GM19395 (cell line): ENCODE data around the gene TECPR2.

Source experiments
- ATAC-seq: cut with Tn5 transposase; IDR thresholded peaks from one replicate; pipeline ENCODE4 v1.9.1; 2021; ENCODE audit warnings: mild to moderate bottlenecking, moderate library complexity; ENCODE audit not compliant: unreplicated experiment

Gene TECPR2

DNA sequence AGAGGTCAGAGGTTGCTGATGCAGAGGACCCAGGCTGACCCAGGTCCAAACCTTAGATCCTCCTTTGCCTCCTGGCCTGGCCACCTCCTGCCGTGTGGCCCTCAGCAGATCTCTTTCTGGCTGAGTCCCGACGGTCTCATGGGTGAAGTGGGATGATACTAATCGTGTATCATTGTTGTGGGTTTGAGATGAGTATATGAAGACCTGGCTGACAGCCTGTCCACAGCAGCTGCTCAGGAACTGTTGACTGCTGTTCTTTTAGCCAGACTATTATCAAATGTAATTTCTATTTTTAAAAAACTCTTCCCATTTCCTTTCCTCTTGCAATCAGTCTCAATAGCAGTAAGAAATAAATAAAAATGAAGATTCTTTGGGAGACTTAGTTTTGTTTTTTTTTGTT, 101.3 kb downstream of the TECPR2 start:
- no peak for ATAC-seq

DNA sequence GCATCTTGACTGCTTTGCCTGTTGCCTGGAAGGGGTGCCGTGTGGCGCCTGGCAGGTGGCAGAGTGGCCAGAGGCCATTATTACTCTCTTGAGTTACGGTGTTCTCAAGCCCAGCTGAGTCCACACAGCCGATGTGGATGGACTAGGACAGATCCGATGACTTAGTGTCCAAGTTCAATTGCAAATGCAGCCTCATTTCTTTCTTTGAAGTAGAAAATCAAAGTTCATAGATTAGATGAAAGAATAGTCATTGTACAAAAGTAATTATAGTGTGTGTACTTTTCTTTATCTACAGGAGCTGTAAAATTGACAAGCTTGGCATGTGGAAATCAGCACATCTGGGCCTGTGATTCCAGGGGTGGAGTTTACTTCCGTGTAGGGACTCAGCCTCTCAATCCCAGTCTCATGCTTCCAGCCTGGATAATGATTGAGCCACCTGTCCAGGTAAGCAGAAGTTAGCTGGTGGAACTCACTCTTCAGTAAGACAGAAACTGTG, 102.2 kb downstream of the TECPR2 start:
- ATAC-seq: no peak

DNA sequence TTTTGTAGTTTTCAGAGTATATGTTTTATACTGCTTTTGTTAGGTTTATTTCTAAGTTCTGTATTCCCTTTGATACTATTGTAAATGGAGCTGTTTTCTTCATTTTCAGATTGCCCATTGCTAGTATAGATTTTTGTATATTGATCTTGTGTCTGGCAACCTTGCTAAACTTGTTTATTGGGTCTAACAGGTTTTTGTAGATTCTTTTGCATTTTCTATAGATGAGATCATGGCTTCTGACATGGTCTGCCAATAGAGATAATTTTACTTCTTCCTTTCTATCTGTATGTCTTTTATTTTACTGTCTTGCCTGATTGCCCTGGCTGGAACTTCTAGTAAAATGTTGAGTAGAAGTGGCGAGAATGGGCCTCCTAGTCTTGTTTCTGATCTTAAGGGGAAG, 106.5 kb downstream of the TECPR2 start:
- ATAC-seq: no peak

DNA sequence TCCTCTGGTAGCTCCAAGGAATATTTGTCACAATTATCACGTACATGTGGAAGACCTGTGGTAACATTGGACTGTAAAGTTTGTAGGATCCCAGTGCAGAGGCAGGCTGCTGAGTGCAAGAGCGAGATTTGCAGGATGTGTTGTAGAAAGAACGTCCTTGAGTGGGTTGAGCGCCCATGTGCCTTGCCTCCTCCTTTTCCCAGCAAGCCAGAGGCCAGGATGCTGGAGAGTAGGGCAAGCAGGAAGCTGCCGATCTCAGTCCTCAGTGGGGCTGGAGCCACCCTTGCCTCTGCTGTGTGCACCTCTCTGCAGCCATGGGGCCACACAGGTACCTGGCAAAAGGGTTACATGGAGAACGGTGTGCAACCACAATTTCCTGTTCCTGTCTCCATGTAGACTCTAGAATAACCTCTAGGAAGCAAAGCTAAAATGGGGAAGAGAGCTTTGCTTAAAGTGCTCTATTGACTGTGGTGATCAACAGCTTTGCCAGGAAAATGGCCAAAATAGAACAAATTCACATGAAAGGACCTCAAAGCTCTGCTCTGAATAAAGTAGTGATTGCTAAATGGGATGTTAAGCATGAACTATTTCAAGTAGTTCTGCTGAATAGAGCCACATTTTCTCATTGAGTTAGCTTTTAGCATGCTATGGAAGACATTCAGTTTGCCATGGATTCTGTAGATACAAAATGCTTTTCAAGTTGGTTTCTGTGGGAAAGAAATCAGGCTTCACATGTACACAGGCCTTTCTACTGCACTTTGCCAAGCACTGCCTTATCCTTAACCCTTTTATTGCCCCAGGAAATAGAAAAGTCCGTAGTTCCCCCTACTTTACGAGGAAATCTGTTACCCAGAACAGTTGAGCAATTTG, 109.4 kb downstream of the TECPR2 start:
- ATAC-seq: no peak

DNA sequence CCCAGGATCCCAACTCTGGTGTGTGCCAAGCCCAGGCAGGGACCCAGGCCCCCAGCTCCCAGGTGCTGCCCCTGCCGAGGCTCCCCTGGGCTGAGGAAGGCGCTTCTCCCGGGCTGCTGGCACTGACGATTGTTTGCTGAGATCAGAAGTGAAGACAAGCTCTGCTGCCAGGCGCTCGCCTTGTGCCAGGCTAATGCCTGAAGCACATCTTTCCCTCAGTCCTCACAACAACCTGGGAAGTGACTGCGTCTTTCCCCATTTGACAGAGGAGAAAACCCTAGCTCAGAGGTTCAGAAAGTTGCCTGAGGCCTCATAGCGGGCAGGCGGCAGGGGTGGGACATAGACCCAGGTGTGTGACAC, 110.0 kb downstream of the TECPR2 start:
- ATAC-seq: no peak

DNA sequence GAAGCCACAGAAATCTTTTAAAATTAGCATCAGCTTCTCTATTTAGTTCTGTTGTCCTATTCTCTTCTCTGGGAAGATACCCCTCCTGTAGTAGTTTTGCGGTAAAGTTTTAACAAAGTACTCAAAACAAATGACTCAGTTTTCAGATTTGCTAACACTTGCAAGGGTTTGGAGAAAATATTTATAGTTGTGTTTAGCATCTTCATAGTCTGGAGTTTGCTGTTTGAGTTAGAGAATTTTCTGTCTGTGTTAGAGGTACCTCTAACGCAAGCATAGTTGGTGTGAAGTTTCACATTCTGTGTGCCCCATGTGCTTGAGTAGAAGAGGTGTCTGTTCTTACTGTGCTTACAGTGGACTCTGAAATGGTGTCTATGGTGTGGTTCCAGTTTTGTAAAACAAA, 110.8 kb downstream of the TECPR2 start:
- no peak for ATAC-seq

DNA sequence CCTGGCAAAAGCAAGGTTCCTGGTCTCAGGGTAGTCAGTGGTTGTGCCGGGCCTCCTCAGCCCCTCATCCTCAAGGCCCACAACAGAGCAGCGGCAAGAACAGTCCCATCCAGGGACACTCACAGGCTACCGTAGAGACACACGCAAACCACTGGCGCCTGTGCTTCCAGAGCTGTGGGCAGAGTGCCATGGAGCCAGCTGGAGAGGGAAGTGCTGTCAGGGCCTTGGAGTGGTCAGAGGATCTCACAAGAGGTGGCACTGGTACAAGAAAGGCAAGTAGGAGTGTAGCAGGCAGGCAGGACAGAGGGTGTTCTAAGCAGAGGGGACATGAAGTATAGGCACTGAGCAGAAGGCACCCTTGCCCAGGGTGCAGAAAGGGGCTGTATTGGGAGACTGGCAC, 112.2 kb downstream of the TECPR2 start:
- no peak for ATAC-seq

DNA sequence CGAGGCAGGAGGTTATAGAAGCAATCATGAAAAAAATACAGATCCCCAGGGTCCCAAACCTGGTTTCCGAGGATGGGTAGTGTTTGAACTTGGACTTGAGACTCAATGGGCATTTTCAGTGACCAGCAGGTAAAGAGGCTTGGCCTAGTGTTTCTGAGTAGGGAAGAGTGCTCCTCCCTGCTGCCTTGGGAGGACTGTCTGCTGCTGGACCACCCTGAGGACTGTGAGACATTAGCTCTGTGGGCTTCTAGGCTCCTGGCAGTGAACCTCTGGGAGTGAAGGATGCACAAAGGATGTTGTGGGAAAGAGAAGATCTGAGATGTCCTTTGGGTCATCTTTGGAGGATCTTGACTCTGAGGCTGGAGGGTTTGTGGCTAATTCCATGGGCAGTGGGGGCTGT, 116.4 kb downstream of the TECPR2 start:
- no peak for ATAC-seq

DNA sequence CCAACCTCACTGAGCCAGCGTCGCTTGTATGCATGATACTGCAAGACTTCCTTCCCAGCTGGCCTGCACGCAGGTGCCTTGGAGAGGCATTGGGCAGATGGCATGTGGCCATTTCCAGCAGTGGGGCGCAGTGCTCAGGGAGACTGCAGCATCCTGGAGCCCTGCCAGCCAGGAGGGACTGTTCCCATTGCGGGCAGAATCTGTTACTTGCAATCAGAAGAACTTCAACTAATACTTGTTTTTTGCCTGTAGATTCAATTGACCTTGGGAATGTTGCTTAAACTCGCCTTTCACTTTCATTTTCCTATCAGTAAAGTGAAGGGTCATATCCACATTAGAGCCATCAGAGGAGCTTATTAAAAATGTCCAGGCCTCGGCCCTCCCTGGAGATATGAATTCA, 117.0 kb downstream of the TECPR2 start:
- no peak for ATAC-seq

DNA sequence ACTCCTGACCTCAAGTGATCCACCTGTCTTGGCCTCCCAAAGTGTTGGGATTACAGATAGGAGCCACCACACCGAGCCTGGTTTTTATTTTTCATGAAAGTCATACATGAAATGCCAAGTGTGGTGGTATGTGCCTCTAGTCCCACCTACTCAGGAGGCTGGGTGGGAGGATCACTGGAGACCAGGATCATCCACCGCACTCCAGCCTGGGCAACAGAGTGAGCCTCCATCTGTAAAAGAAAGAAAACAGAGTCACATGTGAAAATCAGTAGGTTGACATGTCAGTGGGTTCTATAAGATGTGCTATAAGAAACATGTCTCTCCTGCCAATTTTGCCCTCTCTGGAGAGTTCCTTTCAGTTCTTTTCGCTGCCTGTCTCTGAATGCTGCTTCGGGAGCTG, 118.6 kb downstream of the TECPR2 start:
- no peak for ATAC-seq

DNA sequence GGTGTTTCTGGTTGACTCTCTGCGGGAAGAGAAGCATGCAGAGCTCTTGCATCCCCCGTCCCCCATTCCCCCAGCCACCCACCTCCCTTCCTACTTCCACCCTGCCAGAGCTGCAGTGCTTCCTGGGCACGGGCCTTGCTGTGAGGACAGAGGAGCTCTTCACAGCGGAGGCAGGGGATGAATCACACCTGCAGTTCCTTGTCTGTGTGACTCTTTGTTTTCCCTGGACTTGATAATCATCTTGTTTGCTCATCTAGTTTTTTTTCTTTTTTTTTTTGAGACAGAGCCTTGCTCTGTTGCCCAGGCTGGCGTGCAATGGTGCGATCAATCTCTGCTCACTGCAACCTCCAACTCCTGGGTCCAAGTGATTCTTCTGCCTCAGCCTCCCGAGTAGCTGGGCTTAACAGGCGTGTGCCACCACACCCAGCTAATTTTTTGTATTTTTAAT, 119.1 kb downstream of the TECPR2 start:
- ATAC-seq: no peak

DNA sequence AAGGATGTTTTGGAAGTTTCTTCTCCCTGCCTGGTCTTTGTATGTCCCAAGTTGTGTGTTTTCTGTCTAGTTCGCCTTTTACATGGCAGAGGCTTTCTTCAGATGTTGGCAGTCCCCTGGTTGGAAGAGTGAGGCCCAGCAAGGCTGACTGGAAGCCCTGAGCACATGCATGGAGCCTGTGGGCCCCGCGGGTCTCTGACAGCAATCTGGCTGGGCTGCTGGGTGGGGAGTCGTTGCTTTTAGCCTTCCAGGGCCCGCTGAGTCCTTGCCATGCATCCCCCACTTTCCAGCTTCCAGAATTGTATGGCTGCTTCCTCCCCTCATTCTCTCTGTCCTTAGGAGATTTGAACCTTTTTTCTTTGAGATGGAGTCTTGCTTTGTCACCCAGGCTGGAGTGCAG, 121.6 kb downstream of the TECPR2 start:
- ATAC-seq: no peak

DNA sequence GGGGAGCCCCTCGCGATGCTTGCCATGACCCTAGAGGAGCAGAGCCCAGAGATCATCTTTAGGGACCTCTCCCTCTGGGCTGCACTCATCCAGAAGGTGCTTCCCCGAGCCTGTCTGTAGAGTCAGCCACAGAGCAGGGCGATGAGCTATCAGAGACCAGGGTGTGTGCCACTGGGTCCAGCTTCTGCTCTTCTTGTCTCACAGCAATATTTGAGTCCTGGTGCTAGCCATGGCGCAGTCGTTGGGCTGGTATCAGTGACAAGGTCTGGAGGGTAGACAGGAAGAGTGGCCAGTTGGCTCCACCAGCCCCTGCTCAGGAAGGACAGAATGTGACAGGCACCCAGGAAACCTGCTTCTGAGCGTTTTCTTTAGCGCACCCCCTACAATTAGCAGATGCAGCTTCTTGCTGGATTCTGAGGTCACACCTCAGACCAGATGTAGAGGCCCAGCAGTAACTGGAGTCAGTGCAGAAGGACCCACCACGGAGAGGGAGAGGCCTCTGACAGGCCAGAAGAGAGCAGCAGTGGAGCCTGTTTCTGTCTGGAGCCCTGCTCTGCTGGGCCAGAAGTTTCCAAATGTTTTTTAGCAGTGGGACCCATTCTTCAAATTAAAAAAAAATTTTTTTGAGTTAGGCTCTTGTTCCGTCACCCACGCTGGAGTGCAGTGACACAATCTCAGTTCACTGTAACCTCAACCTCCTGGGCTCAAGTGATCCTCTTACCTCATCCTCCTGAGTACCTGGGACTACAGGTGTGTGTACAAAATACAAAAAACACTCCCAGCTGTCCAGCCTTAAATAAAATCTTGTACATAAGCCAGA, 123.2 kb downstream of the TECPR2 start:
- no peak for ATAC-seq

DNA sequence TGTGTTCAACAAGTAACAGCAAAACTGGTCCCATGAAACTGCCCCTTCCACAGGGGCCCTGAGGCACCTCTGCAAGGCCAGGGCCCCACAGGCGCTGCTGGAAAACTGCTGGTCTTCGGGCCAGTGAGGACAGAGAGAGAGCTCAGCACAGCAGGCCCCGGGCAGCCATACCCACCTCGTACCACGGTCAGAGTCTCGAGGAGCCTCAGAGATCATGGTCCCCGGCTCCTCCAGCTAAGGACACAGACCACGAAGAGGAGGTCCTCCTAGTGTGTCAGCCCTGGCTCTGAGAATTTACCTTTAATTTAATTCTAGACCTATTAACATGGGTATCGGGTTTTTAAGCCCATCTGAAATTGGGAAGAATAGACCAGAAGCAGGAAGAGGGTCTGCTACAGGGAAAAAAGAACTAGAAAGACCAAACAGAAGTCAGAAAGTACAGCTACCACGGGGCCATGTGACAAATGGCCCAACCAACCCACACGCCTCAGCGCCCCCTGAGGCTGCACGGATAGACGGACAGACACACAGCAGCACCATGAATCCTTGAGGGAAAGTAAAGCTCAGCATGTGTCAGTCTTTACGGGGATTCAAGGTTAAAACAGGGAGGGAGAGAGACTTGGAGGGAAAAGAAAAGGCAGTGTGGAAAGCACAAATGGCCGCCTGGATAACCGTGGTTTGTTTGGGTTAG, 123.9 kb downstream of the TECPR2 start:
- ATAC-seq: no peak

DNA sequence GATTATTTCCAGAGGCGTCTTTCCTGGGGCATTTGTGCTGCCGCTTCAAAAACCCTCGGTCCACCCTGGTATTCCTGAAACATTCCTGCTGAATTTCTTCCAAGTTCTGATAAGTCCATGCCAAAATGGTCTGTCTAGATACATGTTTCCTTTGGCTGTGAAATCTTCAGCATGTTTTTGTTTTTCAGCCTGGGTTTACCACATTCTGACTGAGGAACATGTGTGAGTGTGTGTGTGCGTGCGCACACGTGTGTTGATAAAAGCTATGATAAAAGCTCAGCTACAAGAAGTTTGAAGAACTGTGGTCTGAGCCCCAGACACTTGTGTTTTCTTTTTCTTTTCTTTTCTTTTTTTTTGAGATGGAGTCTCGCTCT, 124.5 kb downstream of the TECPR2 start:
- ATAC-seq: no peak

DNA sequence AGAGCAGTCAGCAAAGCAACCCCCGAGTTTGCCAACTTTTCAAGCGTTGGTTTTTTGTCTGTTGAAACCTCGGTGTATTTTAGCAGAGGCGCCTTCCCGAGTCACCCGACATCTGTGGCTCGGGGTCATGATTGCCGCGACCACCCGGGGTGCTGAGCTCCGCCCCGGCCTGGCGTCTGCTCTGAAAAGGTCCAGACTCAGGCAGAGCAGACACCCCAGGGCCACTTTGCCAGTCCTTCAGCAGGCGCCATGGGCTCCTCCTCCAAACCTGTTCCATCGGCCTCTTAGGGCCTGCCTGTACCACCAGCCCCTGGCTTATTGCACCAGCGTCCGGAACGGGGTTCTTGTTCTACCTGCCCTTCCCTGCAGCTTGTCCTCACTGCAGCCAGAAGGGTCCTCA, 127.7 kb downstream of the TECPR2 start:
- ATAC-seq: no peak

DNA sequence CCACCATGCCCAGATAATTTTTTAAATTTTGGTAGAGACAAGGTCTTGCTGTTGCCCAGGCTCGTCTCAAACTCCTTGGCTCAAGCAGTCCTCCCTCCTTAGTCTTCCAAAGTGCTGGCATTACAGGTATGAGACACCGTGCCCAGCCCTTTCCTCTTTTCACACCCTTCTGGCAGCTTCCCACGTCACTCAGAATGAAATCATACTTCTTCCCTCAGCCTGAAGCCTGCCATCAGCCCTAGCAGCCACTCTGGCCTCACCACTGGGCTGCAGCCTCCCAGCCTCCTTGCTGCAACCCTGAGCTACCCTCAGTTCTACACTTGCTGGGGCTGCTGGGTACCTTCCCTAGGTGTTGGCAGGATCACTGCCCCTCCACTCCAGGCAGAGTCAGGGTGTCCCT, 128.6 kb downstream of the TECPR2 start:
- no peak for ATAC-seq

DNA sequence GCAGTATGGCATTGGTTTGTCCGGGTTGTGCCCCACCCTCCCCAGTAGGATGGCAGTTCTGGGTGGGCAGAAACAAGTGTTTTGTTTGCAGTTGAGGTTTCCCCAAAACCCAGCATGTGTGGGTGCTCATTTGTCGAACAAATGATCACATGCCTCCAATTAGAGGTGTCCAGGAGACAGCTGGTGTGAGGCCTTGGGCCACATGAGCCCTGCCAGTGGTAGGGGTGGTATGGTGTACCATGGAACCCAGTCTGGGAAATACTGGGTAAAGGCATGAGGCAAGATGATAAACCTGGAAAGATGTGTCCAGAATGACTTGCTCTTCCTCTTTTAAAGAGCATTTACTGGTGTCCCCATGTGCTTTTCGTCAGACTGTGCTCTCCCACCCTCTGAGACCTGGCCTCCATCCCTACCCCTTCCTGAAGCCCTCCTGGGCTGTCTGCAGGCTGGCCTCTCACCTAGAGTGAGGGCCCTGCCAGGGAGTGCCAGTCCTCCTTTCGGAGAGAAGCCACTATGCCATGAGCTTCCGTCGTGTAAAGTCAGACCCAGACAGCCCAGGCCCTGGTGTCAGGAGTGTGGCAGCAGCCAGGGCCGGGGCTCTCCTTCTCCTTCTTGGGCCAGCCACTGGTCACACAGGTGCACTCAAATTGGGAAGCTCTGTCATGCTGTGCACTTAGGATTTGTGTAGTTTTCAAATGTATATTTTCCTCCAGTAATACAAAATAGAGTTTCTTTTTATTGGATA, 129.2 kb downstream of the TECPR2 start:
- ATAC-seq: no peak

DNA sequence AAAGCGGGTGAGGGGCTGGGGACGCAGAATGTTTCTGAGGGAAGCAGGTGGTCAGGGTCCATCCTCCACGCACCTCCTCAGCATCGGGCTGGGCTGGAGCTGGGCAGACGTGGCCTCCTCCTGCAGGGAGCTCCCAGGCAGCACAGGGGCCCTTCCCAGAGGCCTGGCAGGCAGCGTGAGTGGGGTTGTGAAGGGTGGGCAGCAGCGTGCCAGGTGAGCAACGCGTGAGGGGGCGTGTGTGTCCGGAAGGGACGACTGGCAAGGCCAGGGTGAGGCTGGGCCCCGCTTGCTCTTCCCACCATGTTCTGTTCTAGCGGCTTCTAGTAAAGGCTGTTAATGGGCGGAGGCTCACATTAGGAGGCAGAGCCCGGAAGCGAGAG, 129.8 kb downstream of the TECPR2 start:
- ATAC-seq: no peak

DNA sequence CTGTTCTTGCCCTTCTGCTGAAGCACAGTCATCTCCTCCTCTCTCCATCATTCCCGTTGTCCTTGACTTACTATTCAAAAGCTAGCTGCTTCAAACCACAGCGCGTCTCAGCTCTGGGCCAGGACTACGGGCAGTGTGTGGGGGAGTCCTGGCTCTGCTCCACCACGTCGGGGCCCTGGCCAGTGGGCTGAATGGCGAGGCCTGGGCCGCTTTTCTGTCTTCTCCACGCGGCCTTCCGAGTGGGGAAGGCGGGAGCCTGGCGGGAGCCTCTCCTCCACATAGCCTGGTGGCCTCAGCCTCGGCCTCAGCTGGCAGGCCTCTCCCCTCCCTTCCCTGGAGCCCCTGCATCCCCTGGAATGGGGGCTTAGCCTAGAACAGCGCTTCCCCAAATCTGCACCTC, 130.4 kb downstream of the TECPR2 start:
- no peak for ATAC-seq

DNA sequence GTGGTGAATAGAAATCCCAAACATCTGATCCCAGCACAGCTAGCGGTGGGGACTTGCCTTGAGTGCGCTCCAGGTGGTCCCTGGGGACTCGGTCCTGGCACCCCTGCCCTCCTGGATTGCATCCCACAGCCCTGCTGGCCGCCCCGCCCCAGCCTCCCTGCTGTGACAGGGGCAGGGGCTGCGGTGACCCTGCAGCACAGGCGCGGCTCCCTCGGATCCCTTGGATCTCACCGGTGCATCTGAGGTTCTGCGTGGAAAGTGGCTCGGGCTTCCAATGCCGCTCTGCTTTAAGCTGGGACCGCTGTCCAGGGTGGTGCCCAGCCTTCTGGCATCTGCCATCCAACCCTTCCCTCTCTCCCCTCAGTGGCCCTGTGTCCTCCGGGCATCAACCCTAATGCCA, 130.8 kb downstream of the TECPR2 start:
- ATAC-seq: no peak
